CD4-positive, alpha-beta T cell treated with Interleukin-12 subunit alpha and Interleukin-12 subunit beta, for 1 hour (primary cell): Measurements from ENCODE around the gene ATXN7L1.
A peak's percentile ranks its signal among the peaks of the same experiment; 100 is the strongest.
"Not testable (repeated sequence)": the region's sequence is repeated elsewhere in the genome, so short reads cannot be mapped to it uniquely, and the experiment has no call there.

Source experiments
- DNase-seq: peaks from one replicate; pipeline ENCODE4 v3.0.0-alpha.2; 2020

ATXN7L1 gene

GRCh38 chr7:105854498-105854897, 21.9 kb downstream of the ATXN7L1 start:
- no peak for DNase-seq

- DNase-seq = no peak
Measured at GRCh38 chr7:105853931-105854419, 22.4 kb downstream of the ATXN7L1 start.

GRCh38 chr7:105851064-105851463, 25.3 kb downstream of the ATXN7L1 start:
- no peak for DNase-seq

GRCh38 chr7:105849122-105849855, 27.1 kb downstream of the ATXN7L1 start:
- DNase-seq = peak; percentile 69

GRCh38 chr7:105846404-105846803, 30.0 kb downstream of the ATXN7L1 start:
- no peak for DNase-seq

- not testable (repeated sequence) for DNase-seq
Measured at GRCh38 chr7:105844681-105845080, 31.7 kb downstream of the ATXN7L1 start.

- DNase-seq = no peak
Measured at GRCh38 chr7:105841866-105842265, 34.5 kb downstream of the ATXN7L1 start.

- DNase-seq = no peak
Measured at GRCh38 chr7:105840981-105841749, 35.2 kb downstream of the ATXN7L1 start.

- DNase-seq = no peak
Measured at GRCh38 chr7:105839266-105839665, 37.1 kb downstream of the ATXN7L1 start.

- DNase-seq = no peak
Measured at GRCh38 chr7:105838627-105839231, 37.7 kb downstream of the ATXN7L1 start.

GRCh38 chr7:105837765-105838626, 38.4 kb downstream of the ATXN7L1 start:
- DNase-seq = no peak

- DNase-seq = no peak
Measured at GRCh38 chr7:105835441-105835840, 41.0 kb downstream of the ATXN7L1 start.

GRCh38 chr7:105831824-105832535, 44.4 kb downstream of the ATXN7L1 start:
- DNase-seq = no peak

- no peak for DNase-seq
Measured at GRCh38 chr7:105831302-105831620, 45.1 kb downstream of the ATXN7L1 start.

- DNase-seq = no peak
Measured at GRCh38 chr7:105830405-105831301, 45.7 kb downstream of the ATXN7L1 start.

- no peak for DNase-seq
Measured at GRCh38 chr7:105829681-105830322, 46.6 kb downstream of the ATXN7L1 start.

- no peak for DNase-seq
Measured at GRCh38 chr7:105828141-105828540, 48.3 kb downstream of the ATXN7L1 start.

GRCh38 chr7:105827151-105827875, 49.1 kb downstream of the ATXN7L1 start:
- DNase-seq = no peak

GRCh38 chr7:105826143-105826542, 50.3 kb downstream of the ATXN7L1 start:
- DNase-seq = no peak

- no peak for DNase-seq
Measured at GRCh38 chr7:105825371-105825770, 51.0 kb downstream of the ATXN7L1 start.
